GM18508 (cell line): ENCODE results near the gene FOLR3.
"Not testable (repeated sequence)": the region's sequence is repeated elsewhere in the genome, so short reads cannot be mapped to it uniquely, and the experiment has no call there.

Experiments used
- ATAC-seq: cut with Tn5 transposase; IDR thresholded peaks from one replicate; pipeline ENCODE4 v1.9.1; 2021; ENCODE audit warnings: moderate number of reproducible peaks; ENCODE audit not compliant: insufficient read depth, unreplicated experiment

The FOLR3 gene

GRCh38 chr11:72157131-72157530 is 21.6 kb downstream of the FOLR3 start:
- ATAC-seq: no peak

- no peak for ATAC-seq
Measured at GRCh38 chr11:72160319-72160718, 24.8 kb downstream of the FOLR3 start.

DNA sequence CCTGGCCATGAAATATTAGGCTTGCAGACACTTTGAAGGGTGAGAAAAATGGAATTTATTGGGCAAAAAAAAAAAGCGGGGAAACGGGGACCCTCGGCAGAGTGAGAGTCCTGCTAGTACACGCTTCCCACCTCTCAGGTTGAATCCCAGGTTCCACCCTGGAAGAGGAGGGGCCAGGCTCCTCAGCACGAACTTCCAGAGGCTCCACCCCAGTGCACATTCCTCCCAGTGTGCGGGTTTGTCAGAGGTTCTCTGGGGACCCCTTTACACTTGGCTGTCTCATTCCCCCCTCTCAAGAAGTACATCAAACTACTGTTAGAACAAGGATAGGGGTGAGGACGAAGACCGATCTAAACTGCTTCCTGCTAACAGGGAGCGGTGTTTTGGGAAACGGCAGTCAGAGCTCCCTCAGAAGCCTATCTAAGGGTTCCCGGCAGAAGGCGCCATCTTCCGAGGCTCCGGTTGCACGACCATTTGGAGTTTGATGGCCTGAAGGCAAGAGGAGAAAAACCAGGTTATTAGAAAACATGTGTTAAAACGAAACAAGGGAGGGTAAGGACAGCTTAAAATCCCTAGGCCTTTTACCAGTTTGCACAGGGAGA is 27.5 kb downstream of the FOLR3 start:
- ATAC-seq: no peak

GRCh38 chr11:72164187-72164586 is 28.7 kb downstream of the FOLR3 start:
- not testable (repeated sequence) for ATAC-seq

GRCh38 chr11:72169046-72169555 is 33.6 kb downstream of the FOLR3 start:
- ATAC-seq: not testable (repeated sequence)

GRCh38 chr11:72169754-72170153 is 34.2 kb downstream of the FOLR3 start:
- ATAC-seq: not testable (repeated sequence)

GRCh38 chr11:72172043-72172442 is 36.5 kb downstream of the FOLR3 start:
- not testable (repeated sequence) for ATAC-seq

- no peak for ATAC-seq
Measured at GRCh38 chr11:72173291-72173690, 37.8 kb downstream of the FOLR3 start.

GRCh38 chr11:72174302-72175070 is 39.0 kb downstream of the FOLR3 start:
- ATAC-seq: no peak

- ATAC-seq: no peak
Measured at GRCh38 chr11:72177656-72178055, 42.1 kb downstream of the FOLR3 start.

GRCh38 chr11:72179049-72179803 is 43.7 kb downstream of the FOLR3 start:
- ATAC-seq: no peak

- ATAC-seq: no peak
Measured at GRCh38 chr11:72179804-72180396, 44.4 kb downstream of the FOLR3 start.

DNA sequence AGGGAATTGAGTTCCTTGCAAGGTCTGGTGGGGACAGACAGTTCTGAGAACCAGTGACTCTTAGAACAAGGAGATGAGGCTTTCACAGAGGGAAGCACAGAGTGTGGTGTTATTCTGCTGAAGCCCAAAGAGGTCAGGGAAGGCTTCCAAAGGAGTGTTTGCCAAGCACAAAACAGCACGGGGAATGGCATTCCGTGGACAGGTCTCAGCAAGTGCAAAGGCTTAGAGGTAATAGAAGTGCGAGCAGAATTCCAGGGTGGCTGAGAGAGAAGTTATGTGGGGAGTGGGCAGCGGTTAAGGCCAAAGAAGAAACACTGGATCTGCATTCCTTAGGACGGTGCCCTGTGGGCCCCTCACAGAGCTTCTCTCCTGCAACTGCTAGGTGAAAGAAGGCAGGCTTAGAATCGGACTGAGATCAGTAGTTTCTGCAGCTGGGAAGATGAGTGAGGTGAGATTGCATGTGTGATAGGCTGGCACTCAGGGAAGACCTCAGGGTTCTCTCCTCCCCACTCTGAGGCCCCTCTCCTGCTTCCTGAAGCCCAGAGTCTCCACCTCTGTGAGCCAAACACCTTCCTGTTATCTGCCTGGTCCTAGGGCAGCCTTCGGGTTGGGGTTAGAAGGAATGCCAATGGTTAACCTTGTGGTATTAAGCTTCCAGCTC is 45.5 kb downstream of the FOLR3 start:
- ATAC-seq: not testable (repeated sequence)

DNA sequence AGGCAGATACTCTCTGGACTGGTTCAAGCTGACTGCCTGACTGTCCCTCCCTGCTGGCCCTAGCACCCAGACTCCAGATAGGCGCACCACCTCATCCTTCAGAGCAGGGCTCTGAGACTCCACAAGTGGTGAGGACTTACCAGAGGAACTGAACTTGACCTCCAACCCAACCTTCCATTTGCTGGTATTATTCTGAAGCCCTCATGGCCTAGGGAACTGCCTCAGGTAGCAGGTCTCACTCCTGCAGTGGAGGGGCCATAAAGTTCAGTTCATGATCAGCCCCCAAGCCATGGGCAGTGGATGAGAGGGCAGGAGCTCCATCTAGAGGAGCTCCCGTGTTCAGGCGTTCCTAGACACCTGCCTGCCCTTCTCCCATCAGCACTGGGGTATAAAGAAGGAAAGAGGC is 46.0 kb downstream of the FOLR3 start:
- not testable (repeated sequence) for ATAC-seq

GRCh38 chr11:72188267-72188666 is 52.7 kb downstream of the FOLR3 start:
- no peak for ATAC-seq
